GM15510 (cell line): ENCODE data around the gene GRAP2.

Source experiments
- POLR2A ChIP-seq: IDR thresholded peaks from 3 replicates; pipeline ENCODE4 v1.6.1; 2011; ENCODE audit warnings: borderline replicate concordance; ENCODE audit not compliant: insufficient read length; ENCODE audit errors: extremely low read depth

GRAP2 gene

GRCh38 chr22:39931251-39931650, 30.4 kb downstream of the GRAP2 start:
- no peak for TF ChIP-seq POLR2A

GRCh38 chr22:39932166-39932565, 31.3 kb downstream of the GRAP2 start:
- no peak for TF ChIP-seq POLR2A

- TF ChIP-seq POLR2A, result no peak
Observed at GRCh38 chr22:39932918-39933649, 32.2 kb downstream of the GRAP2 start.

GRCh38 chr22:39933741-39934140, 32.9 kb downstream of the GRAP2 start:
- TF ChIP-seq POLR2A, result no peak

- no peak for TF ChIP-seq POLR2A
Observed at GRCh38 chr22:39935116-39935515, 34.2 kb downstream of the GRAP2 start.

GRCh38 chr22:39935612-39936011, 34.7 kb downstream of the GRAP2 start:
- no peak for TF ChIP-seq POLR2A

GRCh38 chr22:39936523-39937145, 35.8 kb downstream of the GRAP2 start:
- no peak for TF ChIP-seq POLR2A

- no peak for TF ChIP-seq POLR2A
Observed at GRCh38 chr22:39937906-39938305, 37.0 kb downstream of the GRAP2 start.

- TF ChIP-seq POLR2A, result no peak
Observed at GRCh38 chr22:39938509-39939111, 37.7 kb downstream of the GRAP2 start.

- TF ChIP-seq POLR2A, result no peak
Observed at GRCh38 chr22:39939830-39940229, 38.9 kb downstream of the GRAP2 start.

GRCh38 chr22:39940757-39941305, 39.9 kb downstream of the GRAP2 start:
- TF ChIP-seq POLR2A, result no peak

GRCh38 chr22:39941601-39942000, 40.7 kb downstream of the GRAP2 start:
- no peak for TF ChIP-seq POLR2A

- TF ChIP-seq POLR2A, result no peak
Observed at GRCh38 chr22:39942439-39943230, 41.8 kb downstream of the GRAP2 start.

GRCh38 chr22:39943337-39943736, 42.5 kb downstream of the GRAP2 start:
- no peak for TF ChIP-seq POLR2A
